HG03097 (cell line): ENCODE measurements around the gene TRAPPC6A.

Source experiments
- ATAC-seq: cut with Tn5 transposase; IDR thresholded peaks from one replicate; pipeline ENCODE4 v1.9.1; 2021; ENCODE audit not compliant: unreplicated experiment, low FRiP score

Gene TRAPPC6A

GRCh38 chr19:45133661-45134060 is 44.4 kb downstream of the TRAPPC6A start:
- ATAC-seq = no peak

- no peak for ATAC-seq
Measured at GRCh38 chr19:45130888-45131615, 47.0 kb downstream of the TRAPPC6A start.

GRCh38 chr19:45130236-45130635 is 47.8 kb downstream of the TRAPPC6A start:
- no peak for ATAC-seq

- ATAC-seq = no peak
Measured at GRCh38 chr19:45128806-45129205, 49.2 kb downstream of the TRAPPC6A start.

GRCh38 chr19:45128146-45128545 is 49.9 kb downstream of the TRAPPC6A start:
- ATAC-seq = no peak

- no peak for ATAC-seq
Measured at GRCh38 chr19:45126654-45127053, 51.4 kb downstream of the TRAPPC6A start.

GRCh38 chr19:45125975-45126493 is 52.0 kb downstream of the TRAPPC6A start:
- peak; percentile 46 for ATAC-seq

GRCh38 chr19:45125360-45125759 is 52.7 kb downstream of the TRAPPC6A start:
- no peak for ATAC-seq

- ATAC-seq = no peak
Measured at GRCh38 chr19:45124021-45124420, 54.0 kb downstream of the TRAPPC6A start.

GRCh38 chr19:45123440-45123850 is 54.6 kb downstream of the TRAPPC6A start:
- ATAC-seq = no peak

- no peak for ATAC-seq
Measured at GRCh38 chr19:45122832-45123231, 55.2 kb downstream of the TRAPPC6A start.

GRCh38 chr19:45121827-45122345 is 56.2 kb downstream of the TRAPPC6A start:
- no peak for ATAC-seq

GRCh38 chr19:45119582-45119981 is 58.5 kb downstream of the TRAPPC6A start:
- no peak for ATAC-seq

- ATAC-seq = peak; percentile 48
Measured at GRCh38 chr19:45118591-45119355, 59.3 kb downstream of the TRAPPC6A start.

GRCh38 chr19:45118106-45118505 is 59.9 kb downstream of the TRAPPC6A start:
- no peak for ATAC-seq

GRCh38 chr19:45117671-45118070 is 60.4 kb downstream of the TRAPPC6A start:
- ATAC-seq = no peak

- no peak for ATAC-seq
Measured at GRCh38 chr19:45117167-45117594, 60.9 kb downstream of the TRAPPC6A start.

GRCh38 chr19:45115809-45116615 is 62.0 kb downstream of the TRAPPC6A start:
- ATAC-seq = no peak

- no peak for ATAC-seq
Measured at GRCh38 chr19:45114116-45114515, 63.9 kb downstream of the TRAPPC6A start.

- ATAC-seq = no peak
Measured at GRCh38 chr19:45113628-45114027, 64.4 kb downstream of the TRAPPC6A start.
